ENCODE measurements around the gene PHYH.

DNA sequence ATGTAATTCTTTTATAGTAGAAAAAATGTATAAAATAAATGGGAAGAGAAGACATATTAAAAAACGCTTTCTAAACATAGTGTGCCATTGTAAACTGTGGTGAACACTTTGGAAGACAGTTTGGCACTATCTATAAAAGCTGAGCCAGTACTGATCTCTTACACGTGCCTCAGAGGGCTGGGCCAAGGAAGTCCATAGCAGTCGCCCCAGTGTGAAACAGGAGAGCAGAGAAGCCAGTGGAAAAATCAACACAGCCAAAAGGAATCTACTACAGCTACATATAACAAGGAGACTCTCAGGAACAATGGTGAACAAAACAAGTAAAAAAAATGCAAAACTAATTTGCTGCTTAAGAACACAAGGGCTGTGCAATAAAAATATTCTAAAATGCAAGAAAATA, 27.7 kb upstream of the PHYH start:
- TF ChIP-seq, protein P1, sequence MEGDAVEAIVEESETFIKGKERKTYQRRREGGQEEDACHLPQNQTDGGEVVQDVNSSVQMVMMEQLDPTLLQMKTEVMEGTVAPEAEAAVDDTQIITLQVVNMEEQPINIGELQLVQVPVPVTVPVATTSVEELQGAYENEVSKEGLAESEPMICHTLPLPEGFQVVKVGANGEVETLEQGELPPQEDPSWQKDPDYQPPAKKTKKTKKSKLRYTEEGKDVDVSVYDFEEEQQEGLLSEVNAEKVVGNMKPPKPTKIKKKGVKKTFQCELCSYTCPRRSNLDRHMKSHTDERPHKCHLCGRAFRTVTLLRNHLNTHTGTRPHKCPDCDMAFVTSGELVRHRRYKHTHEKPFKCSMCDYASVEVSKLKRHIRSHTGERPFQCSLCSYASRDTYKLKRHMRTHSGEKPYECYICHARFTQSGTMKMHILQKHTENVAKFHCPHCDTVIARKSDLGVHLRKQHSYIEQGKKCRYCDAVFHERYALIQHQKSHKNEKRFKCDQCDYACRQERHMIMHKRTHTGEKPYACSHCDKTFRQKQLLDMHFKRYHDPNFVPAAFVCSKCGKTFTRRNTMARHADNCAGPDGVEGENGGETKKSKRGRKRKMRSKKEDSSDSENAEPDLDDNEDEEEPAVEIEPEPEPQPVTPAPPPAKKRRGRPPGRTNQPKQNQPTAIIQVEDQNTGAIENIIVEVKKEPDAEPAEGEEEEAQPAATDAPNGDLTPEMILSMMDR (IDR thresholded peaks at IDR 0.05): no peak
- TF ChIP-seq POLR2A (IDR thresholded peaks at IDR 0.05): no peak

Measured in body of pancreas (tissue), 4 donors.